Measurements from ENCODE around the gene C11orf91.

GRCh38 chr11:33725496-33725895 is 24.9 kb upstream of the C11orf91 start:
- TF ChIP-seq, protein P1, sequence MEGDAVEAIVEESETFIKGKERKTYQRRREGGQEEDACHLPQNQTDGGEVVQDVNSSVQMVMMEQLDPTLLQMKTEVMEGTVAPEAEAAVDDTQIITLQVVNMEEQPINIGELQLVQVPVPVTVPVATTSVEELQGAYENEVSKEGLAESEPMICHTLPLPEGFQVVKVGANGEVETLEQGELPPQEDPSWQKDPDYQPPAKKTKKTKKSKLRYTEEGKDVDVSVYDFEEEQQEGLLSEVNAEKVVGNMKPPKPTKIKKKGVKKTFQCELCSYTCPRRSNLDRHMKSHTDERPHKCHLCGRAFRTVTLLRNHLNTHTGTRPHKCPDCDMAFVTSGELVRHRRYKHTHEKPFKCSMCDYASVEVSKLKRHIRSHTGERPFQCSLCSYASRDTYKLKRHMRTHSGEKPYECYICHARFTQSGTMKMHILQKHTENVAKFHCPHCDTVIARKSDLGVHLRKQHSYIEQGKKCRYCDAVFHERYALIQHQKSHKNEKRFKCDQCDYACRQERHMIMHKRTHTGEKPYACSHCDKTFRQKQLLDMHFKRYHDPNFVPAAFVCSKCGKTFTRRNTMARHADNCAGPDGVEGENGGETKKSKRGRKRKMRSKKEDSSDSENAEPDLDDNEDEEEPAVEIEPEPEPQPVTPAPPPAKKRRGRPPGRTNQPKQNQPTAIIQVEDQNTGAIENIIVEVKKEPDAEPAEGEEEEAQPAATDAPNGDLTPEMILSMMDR (IDR thresholded peaks at IDR 0.05) = no peak
- no peak for TF ChIP-seq POLR2A (IDR thresholded peaks at IDR 0.05)

Data from right lobe of liver (tissue), 4 donors.